Measurements from ENCODE around the gene MAD2L2. TPM values are rescaled to one million over a fixed set of nuclear protein-coding genes. Genes with fewer than 3 reads are reported as not detected.
A peak's percentile ranks its signal among the peaks of the same experiment; 100 is the strongest.

Gene MAD2L2
- total RNA-seq, 2 experiments from 2014 or later = 59.2 to 63.1 TPM

GRCh38 chr1:11674488-11674887, 6.5 kb downstream of the MAD2L2 start:
- Mint-ChIP-seq H3K4me3 (no peak overlapping the region), H3K36me3 (ENCODE audit: low read depth) (peaks cover 25% of the 10 kb centered on the region), H3K4me1 (peaks cover 12% of the 10 kb centered on the region), H3K9me3 (no peaks in the 10 kb centered on the region), H3K27me3 (no peaks in the 10 kb centered on the region), H3K27ac (no peak overlapping the region)
- CTCF ChIA-PET = no interaction called here
- POLR2A ChIA-PET = interaction anchor here (0.8 to 1.8 kb wide), 2 partner anchors 10 to 11 kb away, joined by 3 to 13 read pairs; partner anchors contain the start of gene FBXO6
- no peak for DNase-seq

DNA sequence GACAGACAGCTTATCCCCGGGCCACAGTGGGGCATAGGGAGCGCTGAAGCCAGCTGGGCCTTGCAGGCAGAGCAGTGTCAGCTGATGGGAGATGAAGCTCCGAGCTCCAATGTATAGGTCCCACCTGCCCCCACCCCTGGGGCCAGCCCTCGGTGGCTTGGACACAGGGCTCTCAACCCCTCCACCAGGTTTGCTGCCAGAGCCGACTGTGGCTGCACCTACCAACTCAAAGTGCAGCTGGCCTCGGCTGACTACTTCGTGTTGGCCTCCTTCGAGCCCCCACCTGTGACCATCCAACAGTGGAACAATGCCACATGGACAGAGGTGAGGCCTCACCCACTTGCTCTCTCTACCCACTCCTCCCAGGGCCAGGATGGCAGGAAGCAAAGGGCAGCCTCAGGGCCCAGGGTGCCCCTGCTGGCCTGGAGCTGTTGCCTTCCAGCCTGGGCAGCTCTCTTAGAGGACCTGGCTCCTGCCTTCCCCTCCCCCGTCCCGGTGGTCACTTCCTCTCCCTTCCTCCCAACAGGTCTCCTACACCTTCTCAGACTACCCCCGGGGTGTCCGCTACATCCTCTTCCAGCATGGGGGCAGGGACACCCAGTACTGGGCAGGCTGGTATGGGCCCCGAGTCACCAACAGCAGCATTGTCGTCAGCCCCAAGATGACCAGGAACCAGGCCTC, 7.7 kb downstream of the MAD2L2 start:
- ChIA-PET POLR2A (interaction anchor here (0.9 to 2.2 kb wide), 3 partner anchors 8 to 9 kb away, joined by 3 to 9 read pairs (median 7); partner anchors contain the start of genes FBXO6 and MAD2L2), CTCF (interaction anchor here (1.8 kb wide), 1 partner anchor 9 kb away, joined by 6 read pairs; the partner anchor contains the start of gene FBXO6)
- Mint-ChIP-seq H3K4me1 (peaks cover 6% of the 10 kb centered on the region), H3K9me3 (no peaks in the 10 kb centered on the region), H3K36me3 (ENCODE audit: low read depth) (peaks cover 31% of the 10 kb centered on the region), H3K27ac (no peak overlapping the region), H3K27me3 (no peaks in the 10 kb centered on the region), H3K4me3 (no peak overlapping the region)
- DNase-seq = no peak

GRCh38 chr1:11671544-11672286, 9.2 kb downstream of the MAD2L2 start:
- no peak for DNase-seq
- peaks cover 35% of the 10 kb centered on the region for H3K36me3 Mint-ChIP-seq (ENCODE audit: low read depth)
- ChIA-PET CTCF (interaction anchor here (0.7 to 1.5 kb wide), 2 partner anchors 21 to 28 kb away, joined by 3 to 5 read pairs; no protein-coding TSS in a partner anchor), POLR2A (interaction anchor here (1.2 to 2.2 kb wide), 3 partner anchors 8 to 237 kb away, joined by 3 to 9 read pairs (median 7); partner anchors contain the start of genes FBXO6 and MAD2L2)
- H3K9me3 Mint-ChIP-seq = no peaks in the 10 kb centered on the region
- H3K4me3 Mint-ChIP-seq = no peak overlapping the region
- H3K27ac Mint-ChIP-seq = no peak overlapping the region
- H3K4me1 Mint-ChIP-seq = peaks cover 11% of the 10 kb centered on the region
- H3K27me3 Mint-ChIP-seq = no peaks in the 10 kb centered on the region

GRCh38 chr1:11671205-11671543, 9.8 kb downstream of the MAD2L2 start:
- POLR2A ChIA-PET = interaction anchor here (1.2 kb wide), 1 partner anchor 237 kb away, joined by 3 read pairs; no protein-coding TSS in a partner anchor
- peaks cover 35% of the 10 kb centered on the region for H3K36me3 Mint-ChIP-seq (ENCODE audit: low read depth)
- H3K4me1 Mint-ChIP-seq = peaks cover 14% of the 10 kb centered on the region
- no peak for DNase-seq
- no peak overlapping the region for H3K27ac Mint-ChIP-seq
- H3K27me3 Mint-ChIP-seq = no peaks in the 10 kb centered on the region
- CTCF ChIA-PET = interaction anchor here (1.5 kb wide), 1 partner anchor 20 kb away, joined by 5 read pairs; no protein-coding TSS in a partner anchor
- H3K4me3 Mint-ChIP-seq = no peak overlapping the region
- no peaks in the 10 kb centered on the region for H3K9me3 Mint-ChIP-seq

DNA sequence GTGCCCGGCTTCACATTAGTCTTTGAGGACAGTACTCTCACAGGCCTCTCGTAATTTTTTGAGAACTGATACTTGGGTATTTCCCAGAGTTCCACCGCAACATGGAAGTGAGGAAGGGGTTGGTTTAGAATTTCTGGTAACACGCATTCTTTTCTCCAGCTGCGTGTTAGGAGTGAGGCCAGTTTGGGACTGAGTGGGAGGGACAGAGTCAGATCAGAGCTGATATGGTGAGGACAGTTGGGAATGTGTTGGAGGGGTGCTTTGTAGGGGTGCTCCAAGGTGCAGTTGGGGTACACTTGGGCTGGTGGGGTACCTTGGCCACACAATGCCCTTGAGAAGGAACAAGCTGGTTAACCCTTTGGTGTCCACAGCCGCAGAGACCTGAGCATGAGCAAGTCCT, 10.2 kb downstream of the MAD2L2 start:
- H3K4me1 Mint-ChIP-seq = peaks cover 18% of the 10 kb centered on the region
- DNase-seq = no peak
- no peak overlapping the region for H3K27ac Mint-ChIP-seq
- no peak overlapping the region for H3K4me3 Mint-ChIP-seq
- H3K9me3 Mint-ChIP-seq = no peaks in the 10 kb centered on the region
- CTCF ChIA-PET = interaction anchor here (1.5 kb wide), 1 partner anchor 20 kb away, joined by 5 read pairs; no protein-coding TSS in a partner anchor
- no peaks in the 10 kb centered on the region for H3K27me3 Mint-ChIP-seq
- peaks cover 34% of the 10 kb centered on the region for H3K36me3 Mint-ChIP-seq (ENCODE audit: low read depth)
- POLR2A ChIA-PET = interaction anchor here (1.2 kb wide), 1 partner anchor 238 kb away, joined by 3 read pairs; no protein-coding TSS in a partner anchor

DNA sequence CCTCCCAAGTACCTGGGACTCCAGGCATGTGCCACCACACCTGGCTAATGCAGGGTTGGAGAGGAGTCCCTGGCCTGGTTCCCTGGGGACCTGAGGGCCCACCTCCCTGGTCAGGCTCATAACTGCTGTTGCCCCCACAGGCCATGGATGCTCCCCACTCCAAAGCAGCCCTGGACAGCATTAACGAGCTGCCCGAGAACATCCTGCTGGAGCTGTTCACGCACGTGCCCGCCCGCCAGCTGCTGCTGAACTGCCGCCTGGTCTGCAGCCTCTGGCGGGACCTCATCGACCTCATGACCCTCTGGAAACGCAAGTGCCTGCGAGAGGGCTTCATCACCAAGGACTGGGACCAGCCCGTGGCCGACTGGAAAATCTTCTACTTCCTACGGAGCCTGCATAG, 12.4 kb downstream of the MAD2L2 start:
- ChIA-PET CTCF (no interaction called here), POLR2A (no interaction called here)
- peaks cover 22% of the 10 kb centered on the region for H3K36me3 Mint-ChIP-seq (ENCODE audit: low read depth)
- H3K4me1 Mint-ChIP-seq = peaks cover 21% of the 10 kb centered on the region
- no peaks in the 10 kb centered on the region for H3K27me3 Mint-ChIP-seq
- no peaks in the 10 kb centered on the region for H3K9me3 Mint-ChIP-seq
- no peak overlapping the region for H3K4me3 Mint-ChIP-seq
- H3K27ac Mint-ChIP-seq = no peak overlapping the region
- DNase-seq = no peak

GRCh38 chr1:11664336-11665065, 16.4 kb downstream of the MAD2L2 start:
- no peaks in the 10 kb centered on the region for H3K9me3 Mint-ChIP-seq
- H3K36me3 Mint-ChIP-seq (ENCODE audit: low read depth) = peaks cover 31% of the 10 kb centered on the region
- no peaks in the 10 kb centered on the region for H3K27me3 Mint-ChIP-seq
- H3K27ac Mint-ChIP-seq = peak overlapping the region; percentile 92
- peaks cover 25% of the 10 kb centered on the region for H3K4me1 Mint-ChIP-seq
- H3K4me3 Mint-ChIP-seq = peak overlapping the region; percentile 83
- CTCF ChIA-PET = interaction anchor here (0.6 to 3.7 kb wide), 32 partner anchors 9 to 627 kb away, joined by 3 to 65 read pairs (median 6); partner anchors contain the start of genes AGTRAP, DISP3, FBXO2 and FBXO44
- POLR2A ChIA-PET = interaction anchor here (0.7 to 4.0 kb wide), 34 partner anchors 8 to 652 kb away, joined by 3 to 53 read pairs (median 7); partner anchors contain the start of genes AGTRAP, FBXO2, FBXO44 and MAD2L2
- peak; percentile 82 for DNase-seq

DNA sequence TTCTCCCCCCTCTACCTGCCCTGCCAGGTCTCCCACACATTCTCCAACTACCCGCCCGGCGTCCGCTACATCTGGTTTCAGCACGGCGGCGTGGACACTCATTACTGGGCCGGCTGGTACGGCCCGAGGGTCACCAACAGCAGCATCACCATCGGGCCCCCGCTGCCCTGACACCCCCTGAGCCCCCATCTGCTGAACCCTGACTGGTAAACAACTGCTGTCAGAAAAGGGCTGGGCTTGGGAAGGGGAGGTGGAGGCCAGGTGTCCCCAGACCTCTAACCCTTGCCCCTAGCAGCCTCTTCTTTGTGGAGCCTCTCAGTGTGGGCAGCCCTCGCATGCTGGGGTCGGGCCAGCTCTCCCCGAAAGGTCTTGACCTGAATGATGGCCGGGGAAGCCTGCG, 19.8 kb downstream of the MAD2L2 start:
- Mint-ChIP-seq H3K27ac (no peak overlapping the region), H3K9me3 (no peaks in the 10 kb centered on the region), H3K4me1 (peaks cover 15% of the 10 kb centered on the region), H3K4me3 (no peak overlapping the region), H3K36me3 (ENCODE audit: low read depth) (peaks cover 29% of the 10 kb centered on the region), H3K27me3 (no peaks in the 10 kb centered on the region)
- no peak for DNase-seq
- CTCF ChIA-PET = interaction anchor here (0.9 kb wide), 1 partner anchor 59 kb away, joined by 3 read pairs; no protein-coding TSS in a partner anchor
- POLR2A ChIA-PET = no interaction called here

DNA sequence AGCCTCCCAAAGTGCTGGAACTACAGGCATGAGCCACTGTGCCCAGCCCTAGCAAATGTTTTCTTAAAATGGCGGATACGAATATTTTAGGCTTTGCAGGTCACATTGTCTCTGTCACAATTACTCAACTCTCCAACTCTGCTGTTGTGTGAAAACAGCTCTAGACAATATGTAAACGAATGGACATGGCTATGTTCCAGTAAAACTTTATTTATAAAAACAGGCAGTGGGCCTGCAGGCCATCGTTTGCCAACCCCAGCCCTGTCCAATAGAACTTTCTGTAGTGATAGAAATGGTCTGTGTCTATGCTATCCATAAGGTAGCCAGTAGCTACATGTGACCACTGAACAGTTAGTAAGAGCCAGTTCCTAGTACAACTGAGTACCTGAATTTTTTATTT, 21.2 kb downstream of the MAD2L2 start:
- ChIA-PET CTCF (interaction anchor here (0.7 to 3.8 kb wide), 3 partner anchors 9 to 418 kb away, joined by 3 to 12 read pairs (median 9); no protein-coding TSS in a partner anchor), POLR2A (interaction anchor here (1.9 kb wide), 1 partner anchor 248 kb away, joined by 6 read pairs; no protein-coding TSS in a partner anchor)
- H3K4me3 Mint-ChIP-seq = no peak overlapping the region
- H3K27me3 Mint-ChIP-seq = no peaks in the 10 kb centered on the region
- peaks cover 17% of the 10 kb centered on the region for H3K4me1 Mint-ChIP-seq
- no peak overlapping the region for H3K27ac Mint-ChIP-seq
- no peaks in the 10 kb centered on the region for H3K9me3 Mint-ChIP-seq
- DNase-seq = no peak
- H3K36me3 Mint-ChIP-seq (ENCODE audit: low read depth) = peaks cover 29% of the 10 kb centered on the region

DNA sequence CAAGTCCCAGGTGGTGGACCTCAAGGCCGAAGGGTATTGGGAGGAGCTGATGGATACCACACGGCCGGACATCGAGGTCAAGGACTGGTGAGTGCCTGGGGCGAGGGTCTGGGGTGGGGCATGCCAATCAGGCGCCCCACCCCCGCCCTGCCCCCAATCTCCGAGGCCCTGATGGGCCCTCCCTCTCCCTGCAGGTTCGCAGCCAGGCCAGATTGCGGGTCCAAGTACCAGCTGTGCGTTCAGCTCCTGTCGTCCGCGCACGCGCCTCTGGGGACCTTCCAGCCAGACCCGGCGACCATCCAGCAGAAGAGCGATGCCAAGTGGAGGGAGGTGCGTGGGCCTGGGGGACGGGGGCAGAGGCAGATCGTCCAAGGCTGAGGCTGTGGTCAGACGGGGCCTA, 22.4 kb downstream of the MAD2L2 start:
- no peaks in the 10 kb centered on the region for H3K9me3 Mint-ChIP-seq
- H3K27me3 Mint-ChIP-seq = no peaks in the 10 kb centered on the region
- H3K4me3 Mint-ChIP-seq = no peak overlapping the region
- H3K36me3 Mint-ChIP-seq (ENCODE audit: low read depth) = peaks cover 29% of the 10 kb centered on the region
- ChIA-PET POLR2A (interaction anchor here (1.9 kb wide), 1 partner anchor 249 kb away, joined by 6 read pairs; no protein-coding TSS in a partner anchor), CTCF (interaction anchor here (0.6 to 3.8 kb wide), 3 partner anchors 8 to 61 kb away, joined by 5 to 12 read pairs (median 9); no protein-coding TSS in a partner anchor)
- H3K27ac Mint-ChIP-seq = no peak overlapping the region
- DNase-seq = no peak
- peaks cover 13% of the 10 kb centered on the region for H3K4me1 Mint-ChIP-seq

DNA sequence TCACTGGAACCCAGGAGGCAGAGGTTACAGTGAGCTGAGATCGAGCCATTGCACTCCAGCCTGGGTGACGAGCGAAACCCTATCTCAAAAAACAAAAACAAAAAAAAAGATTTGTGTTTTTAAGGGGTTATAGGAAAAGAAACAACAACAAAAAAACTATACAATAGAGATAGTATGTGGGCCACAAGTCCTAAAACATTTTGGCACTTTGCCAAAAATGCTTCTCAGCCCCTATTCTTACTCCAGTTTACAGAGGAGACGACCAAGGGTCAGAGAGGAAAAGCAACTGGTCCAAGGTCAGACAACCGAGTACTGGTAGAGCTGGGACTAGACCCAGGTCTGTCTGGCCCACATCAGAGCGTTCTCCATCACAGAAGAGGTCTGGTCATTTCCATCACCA, 23.3 kb downstream of the MAD2L2 start:
- Mint-ChIP-seq H3K27me3 (no peaks in the 10 kb centered on the region), H3K36me3 (ENCODE audit: low read depth) (peaks cover 28% of the 10 kb centered on the region), H3K4me3 (no peak overlapping the region), H3K27ac (no peak overlapping the region), H3K4me1 (peaks cover 9% of the 10 kb centered on the region), H3K9me3 (no peaks in the 10 kb centered on the region)
- no peak for DNase-seq
- ChIA-PET CTCF (interaction anchor here (1.1 to 3.8 kb wide), 2 partner anchors 12 to 62 kb away, joined by 4 to 12 read pairs; no protein-coding TSS in a partner anchor), POLR2A (interaction anchor here (1.0 kb wide), 1 partner anchor 62 kb away, joined by 3 read pairs; no protein-coding TSS in a partner anchor)
